NCI-H128 (cell line): ENCODE results near the gene AGFG2.
"Not testable (repeated sequence)": the region's sequence is repeated elsewhere in the genome, so short reads cannot be mapped to it uniquely, and the experiment has no call there.

Experiments used
- DNase-seq: peaks from one replicate; lab custom pipeline; 2025; ENCODE audit not compliant: unreplicated experiment; lab: John Stamatoyannopoulos, UW

AGFG2 gene

DNA sequence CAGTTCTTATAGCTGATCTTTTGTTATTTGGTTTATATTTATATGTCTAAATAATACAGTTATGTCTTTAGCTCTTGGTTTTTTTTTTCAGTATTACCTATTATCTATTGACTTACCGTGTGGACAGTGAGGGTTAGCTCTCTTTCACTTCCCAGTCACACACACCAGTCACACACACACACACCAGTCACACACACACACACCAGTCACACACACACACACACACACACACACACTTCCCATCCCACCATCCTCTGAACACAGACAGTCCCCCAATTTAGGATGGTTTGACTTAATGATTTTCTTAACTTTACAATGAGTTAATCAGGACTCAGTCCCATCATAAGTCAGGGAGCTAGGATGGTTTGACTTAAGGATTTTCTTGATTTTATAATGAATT is 18.9 kb upstream of the AGFG2 start:
- no peak for DNase-seq

GRCh38 chr7:100521076-100521475 is 17.9 kb upstream of the AGFG2 start:
- no peak for DNase-seq

- not testable (repeated sequence) for DNase-seq
These were observed 17.0 kb upstream of the AGFG2 start for GRCh38 chr7:100521909-100522593.

DNA sequence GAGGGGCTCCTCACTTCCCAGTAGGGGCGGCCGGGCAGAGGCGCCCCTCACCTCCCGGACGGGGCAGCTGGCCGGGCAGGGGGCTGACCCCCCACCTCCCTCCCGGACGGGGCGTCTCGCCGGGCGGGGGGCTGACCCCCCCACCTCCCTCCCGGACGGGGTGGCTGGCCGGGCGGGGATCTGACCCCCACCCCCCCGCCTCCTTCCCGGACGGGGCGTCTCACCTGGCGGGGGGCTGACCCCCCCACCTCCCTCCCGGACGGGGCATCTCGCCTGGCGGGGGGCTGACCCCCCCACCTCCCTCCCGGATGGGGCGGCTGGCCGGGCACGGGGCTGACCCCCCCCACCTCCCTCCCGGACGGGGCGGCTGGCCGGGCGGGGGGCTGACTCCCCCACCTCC is 15.8 kb upstream of the AGFG2 start:
- DNase-seq: not testable (repeated sequence)

DNA sequence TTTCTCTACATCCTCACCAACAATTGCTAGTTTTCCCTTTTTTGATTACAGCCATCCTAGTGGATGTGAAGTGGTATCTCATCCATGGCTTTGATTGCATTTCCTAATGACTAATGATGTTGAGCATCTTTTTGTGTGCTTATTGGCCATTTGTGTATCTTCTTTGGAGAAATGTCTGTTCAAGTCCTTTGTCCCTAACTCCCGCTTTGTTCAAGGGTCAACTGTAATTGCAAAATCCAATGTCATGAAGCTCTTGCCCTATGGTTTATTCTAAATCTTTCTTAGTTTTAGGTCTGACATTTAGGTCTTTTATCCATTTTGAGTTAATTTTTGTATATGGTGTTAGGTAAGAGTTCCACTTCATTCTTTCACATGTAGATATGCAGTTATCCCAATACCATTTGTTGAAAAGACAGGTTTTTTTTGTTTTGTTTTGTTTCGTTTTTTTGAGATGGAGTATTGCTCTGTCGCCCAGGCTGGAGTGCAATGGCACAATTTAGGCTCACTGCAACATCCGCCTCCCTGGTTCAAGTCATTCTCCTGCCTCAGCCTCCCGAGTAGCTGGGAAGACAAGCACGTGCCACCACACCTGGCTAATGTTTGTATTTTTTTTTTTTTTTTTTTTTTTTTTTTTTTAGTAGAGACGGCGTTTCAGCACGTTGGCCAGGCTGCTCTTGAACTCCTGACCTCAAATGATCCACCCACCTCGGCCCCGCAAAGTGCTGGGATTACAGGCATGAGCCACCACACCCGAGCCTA is 10.7 kb upstream of the AGFG2 start:
- DNase-seq: not testable (repeated sequence)

GRCh38 chr7:100532165-100533022 is 6.6 kb upstream of the AGFG2 start:
- no peak for DNase-seq

DNA sequence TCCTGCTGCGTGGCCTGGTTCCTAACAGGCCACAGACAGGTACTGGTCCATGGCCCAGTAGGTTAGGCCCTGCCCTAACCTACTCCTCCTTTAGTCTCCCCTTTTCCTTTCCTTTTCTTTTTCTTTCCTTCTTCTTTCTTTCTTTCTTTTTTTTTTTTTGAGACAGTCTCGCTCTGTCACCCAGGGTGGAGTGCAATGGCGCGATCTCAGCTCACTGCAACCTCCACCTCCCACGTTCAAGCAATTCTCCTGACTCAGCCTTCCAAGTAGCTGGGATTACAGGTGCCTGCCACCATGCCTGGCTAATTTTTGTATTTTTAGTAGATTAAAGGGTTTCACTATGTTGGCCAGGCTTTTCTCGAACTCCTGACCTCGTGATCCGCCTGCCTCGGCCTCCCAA is 3.0 kb upstream of the AGFG2 start:
- not testable (repeated sequence) for DNase-seq

- DNase-seq: not testable (repeated sequence)
These were observed 2.3 kb upstream of the AGFG2 start for GRCh38 chr7:100536695-100537094.

DNA sequence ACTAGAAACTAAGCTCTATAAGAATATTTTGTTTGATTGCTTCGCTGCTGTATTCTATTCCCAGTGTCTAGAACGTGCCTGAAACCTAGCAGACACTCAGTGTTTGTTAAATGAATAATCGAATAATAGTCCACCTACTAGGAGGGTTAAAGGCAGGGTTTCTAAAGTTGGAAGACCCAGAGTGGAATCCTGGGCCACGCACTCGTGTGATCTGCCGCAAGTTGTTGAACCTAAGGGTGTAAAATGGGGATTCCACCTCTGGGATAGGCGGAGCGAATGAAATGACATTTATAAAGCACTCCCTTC is 702 bp upstream of the AGFG2 start:
- DNase-seq: no peak

GRCh38 chr7:100539436-100540006 is 518 bp downstream of the AGFG2 start:
- no peak for DNase-seq

DNA sequence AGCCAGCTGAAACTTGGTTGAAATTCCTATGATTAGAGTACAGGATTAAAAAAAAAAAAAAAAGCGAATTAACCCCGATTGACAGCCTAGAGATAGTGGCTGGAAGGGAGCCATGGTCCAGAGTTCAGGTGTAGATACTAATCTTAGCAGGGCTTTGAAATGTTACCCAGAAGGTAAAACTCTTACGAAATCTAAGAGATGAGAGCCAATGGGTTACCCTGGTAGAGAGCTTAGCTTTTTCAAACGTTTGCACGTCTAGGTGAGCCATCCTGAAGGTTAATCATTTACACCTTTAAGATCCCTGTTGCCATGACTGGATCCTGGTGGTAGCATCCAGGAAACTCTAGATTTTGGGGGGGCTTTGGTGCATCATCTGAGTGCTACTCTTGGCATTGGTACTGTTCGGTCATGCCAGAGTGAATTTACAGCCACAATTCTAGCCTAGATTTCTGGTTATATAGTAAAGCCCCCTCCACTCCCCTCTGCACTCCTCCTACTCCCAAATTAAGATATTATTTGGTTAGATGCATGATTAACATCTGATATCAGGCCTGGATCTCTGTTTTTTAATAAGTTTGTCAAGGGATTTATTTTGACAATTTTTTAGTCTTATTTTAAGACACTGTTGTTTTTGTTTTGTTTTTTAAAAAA is 1.2 kb downstream of the AGFG2 start:
- DNase-seq: no peak

GRCh38 chr7:100541309-100541708 is 2.3 kb downstream of the AGFG2 start:
- DNase-seq: not testable (repeated sequence)

- DNase-seq: no peak
These were observed 4.6 kb downstream of the AGFG2 start for GRCh38 chr7:100543586-100543985.

GRCh38 chr7:100544386-100544785 is 5.4 kb downstream of the AGFG2 start:
- no peak for DNase-seq

DNA sequence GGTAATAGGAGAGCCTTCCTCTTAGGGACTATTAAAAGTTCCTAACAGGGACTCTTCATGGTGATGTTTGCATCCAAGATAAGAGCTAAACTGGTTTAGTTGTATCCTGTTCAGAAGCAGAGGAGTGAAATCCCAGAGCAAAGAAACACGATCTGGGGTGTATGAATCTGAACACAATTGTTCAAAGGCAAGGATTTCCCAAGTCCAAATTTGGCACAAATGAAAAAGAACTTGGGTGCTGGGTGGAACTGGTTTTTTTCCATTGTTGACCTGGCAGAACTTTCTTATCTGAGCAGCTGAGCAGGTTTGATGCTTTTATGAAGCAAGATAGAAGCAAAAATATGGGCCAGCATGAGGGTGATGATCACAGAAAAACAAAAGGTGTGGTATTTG is 6.0 kb downstream of the AGFG2 start:
- no peak for DNase-seq

DNA sequence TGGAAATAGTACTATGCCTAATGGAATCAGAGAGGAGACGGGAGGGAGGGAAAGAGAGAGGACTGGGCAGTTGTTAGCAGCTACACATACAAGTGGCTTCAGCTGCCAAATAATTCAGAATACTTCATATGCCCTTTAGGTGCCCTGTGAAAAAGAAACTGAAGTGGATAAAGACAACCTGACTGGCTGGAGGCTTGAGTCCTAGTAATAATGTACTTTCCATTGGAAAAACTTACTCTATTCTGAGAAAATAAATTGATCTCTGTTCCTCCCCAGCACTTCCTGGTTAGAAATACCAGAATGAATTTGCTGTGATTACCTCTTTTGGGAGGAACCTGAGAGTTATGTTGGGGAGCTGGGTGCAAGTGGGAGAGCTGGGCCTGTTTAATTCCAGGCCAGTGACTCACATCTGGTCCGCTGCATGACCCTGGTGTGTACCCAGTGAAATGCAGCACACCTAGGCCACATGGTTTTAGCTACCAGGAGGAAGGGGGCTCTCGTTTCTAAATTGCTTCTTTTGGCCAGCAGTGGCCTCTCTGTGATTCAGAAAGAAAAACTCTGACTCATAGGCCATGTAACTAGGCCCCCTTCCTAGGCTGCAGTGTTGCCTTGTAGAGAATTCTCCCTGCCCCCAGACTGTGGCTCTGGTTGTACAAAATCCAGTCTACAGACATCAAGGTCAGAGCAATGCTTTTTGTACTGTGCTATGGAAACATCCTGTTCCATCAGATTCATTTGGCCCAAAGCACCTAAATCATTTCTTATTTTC is 6.5 kb downstream of the AGFG2 start:
- DNase-seq: no peak

GRCh38 chr7:100546129-100546925 is 7.3 kb downstream of the AGFG2 start:
- no peak for DNase-seq

DNA sequence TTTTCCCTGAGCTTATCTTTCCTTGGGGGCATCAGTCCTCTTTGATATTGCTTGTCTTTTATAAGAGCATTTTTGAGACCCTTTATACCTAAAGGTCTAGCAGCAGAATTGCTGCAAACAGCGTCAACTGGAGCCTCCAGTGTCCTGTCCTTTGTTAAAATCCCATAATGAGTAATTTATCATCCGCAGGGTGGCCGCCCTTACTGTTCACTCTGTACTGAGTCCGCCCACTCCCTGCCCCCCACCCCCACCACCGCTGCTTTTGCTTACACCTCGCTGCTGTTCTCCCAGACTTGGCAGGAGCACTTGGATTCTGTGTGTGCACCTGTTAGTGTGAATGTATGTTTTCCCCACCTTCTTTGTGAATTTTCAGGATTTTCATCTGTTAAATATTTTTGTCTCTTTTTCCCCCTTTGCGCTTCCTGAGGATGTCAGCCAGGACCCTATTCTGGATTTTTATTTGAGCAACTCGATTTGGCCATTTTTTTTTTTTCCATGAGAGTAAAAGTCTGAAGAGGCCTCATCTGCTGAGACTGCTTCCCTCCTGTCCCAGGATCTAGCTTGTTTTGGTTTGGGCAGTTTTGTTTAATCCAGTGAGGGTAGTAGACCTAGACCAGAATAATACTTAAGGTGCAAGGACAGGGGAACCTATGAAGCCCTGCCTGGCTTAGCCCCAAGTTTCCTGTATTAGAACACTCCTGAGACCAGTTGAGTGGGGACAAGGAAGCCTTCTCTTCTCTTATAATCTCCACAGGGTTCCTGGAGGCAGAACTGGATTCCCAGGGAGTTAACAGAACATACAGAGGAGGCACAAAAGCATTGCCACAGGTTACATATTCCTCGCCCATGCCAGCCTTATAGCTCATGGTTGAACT is 8.2 kb downstream of the AGFG2 start:
- DNase-seq: no peak

- no peak for DNase-seq
These were observed 8.9 kb downstream of the AGFG2 start for GRCh38 chr7:100547872-100548271.
